GM19324 (cell line): ENCODE results near the gene COX5A.
"Not testable (repeated sequence)": the region's sequence is repeated elsewhere in the genome, so short reads cannot be mapped to it uniquely, and the experiment has no call there.

ENCODE experiments used
- ATAC-seq: cut with Tn5 transposase; IDR thresholded peaks from one replicate; pipeline ENCODE4 v1.9.1; 2021; ENCODE audit warnings: mild to moderate bottlenecking, moderate library complexity; ENCODE audit not compliant: unreplicated experiment, low FRiP score

Gene COX5A

DNA sequence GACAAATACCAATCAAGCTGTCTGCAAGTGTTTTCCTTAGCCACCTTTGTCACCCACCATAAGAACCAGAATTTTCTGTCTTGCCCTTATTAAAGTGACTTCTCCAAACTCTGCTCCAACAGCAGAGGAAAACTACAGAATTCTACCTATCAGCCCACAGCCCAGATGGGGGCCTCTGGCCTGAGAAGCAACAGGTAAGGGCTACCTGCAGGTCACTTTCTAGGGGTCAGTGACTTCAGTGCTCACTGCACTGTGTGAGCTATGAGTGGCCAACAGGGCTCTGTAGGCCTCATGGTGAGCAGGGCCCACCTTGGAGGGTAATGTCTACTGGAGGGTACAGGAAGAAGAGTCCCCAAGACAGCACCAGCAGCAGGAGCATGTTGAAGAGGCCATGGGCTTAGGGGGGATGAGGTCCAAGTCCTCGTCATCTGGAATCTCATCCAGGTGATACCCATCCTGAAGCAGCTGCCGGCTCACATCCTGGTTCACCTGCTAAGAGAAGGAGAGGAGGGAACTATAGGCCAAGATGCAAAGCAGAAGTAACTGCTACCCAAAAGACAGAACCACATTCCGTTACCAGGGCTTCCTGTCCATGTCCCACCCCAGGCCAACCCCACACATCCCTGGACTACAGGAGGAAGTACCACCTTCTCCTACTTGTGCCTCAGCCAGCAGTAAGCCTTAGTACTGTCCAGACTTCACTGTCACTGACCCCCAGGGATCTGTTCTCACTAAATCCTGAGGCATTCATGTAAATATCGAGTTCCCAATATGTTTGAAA, 35.4 kb downstream of the COX5A start:
- no peak for ATAC-seq

DNA sequence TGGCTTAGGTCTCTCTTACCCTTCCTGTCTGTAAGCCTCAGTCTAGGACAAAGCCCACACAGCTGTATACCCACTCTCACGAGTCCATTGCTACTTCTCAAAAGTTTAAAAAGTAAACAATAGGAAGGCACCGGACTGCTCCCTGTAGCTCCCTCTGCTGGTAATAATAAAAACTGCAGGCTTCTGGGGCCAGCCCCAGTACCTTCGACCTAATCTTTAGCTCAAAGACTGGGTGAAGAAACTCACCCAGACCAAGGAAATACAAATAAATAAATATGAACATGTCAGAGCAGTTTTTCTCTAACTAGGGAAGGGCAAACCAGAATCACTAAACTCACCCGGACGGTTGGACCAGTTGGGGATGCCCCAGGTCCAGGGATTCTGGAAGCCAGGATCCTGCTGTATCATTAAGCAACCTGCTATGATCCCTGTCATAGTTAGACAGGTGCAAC, 36.2 kb downstream of the COX5A start:
- no peak for ATAC-seq

DNA sequence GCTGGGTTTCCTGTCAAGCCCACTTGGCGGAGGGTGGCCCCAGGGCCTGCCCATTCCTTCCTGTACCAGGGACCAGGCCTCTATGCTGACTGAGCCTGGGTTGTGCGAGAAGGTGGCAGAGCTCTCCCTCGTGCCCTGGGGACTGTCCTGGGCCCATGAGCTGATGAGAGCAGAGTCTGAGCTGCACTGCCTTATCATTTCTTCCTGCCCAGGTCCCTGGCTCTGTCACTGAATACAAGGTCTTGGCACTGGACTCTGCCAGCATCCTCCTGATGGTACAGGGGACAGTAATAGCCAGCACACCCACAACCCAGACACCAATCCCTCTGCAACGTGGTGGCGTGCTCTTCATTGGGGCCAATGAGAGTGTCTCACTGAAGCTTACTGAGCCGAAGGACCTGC, 40.6 kb downstream of the COX5A start:
- no peak for ATAC-seq

DNA sequence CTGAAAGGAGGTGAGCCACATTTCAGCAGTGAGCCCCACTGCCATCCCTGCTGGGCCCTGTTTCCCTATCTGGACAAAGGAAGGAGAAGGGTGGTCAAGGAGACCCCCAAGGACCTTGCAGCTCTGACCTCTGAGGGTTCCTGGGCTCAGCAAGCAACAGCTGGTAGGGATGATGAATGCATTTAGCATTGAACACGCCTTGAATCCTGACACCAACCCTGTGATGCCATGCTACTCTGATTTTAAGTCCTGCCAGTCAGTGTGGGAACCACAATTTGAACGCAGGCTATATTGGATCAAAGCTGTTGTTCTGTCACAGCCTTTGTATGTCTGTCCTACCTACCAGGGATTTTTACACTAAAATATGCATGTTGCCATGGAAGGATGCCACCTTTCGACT, 41.6 kb downstream of the COX5A start:
- no peak for ATAC-seq

DNA sequence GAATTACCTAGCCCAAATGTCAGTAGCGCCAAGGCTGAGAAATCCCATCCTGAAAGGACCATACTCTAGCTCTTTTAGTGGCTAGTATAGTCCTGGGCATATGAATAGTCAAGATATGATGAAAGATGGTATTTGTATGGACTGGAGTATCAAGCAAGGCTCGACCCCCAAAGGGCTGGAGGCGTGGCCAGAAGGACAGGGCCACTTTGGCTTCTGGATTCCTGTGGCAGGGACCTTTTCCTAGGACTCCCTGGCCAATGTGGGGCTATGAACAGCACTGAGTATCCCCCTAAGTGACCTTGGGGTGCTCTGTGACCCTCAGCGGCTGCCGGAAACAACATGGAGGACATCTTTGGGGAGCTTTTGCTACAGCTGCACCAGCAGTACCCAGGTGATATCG, 42.0 kb downstream of the COX5A start:
- ATAC-seq = no peak

DNA sequence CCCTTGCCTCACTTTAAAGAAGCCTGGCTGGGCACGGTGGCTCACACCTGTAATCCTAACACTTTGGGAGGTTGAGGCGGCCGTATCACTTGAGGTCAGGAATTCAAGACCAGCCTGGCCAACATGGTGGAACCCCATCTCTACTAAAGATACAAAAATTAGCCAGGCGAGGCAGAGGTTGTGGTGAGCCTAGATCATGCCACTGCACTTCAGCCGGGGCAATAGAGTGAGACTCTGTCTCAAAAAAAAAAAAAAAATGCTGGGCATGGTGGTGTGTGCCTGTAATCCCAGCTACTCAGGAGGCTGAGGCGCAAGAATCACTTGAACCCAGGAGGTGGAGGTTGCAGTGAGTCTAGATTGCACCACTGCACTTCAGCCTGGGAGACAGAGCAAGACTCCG, 43.5 kb downstream of the COX5A start:
- not testable (repeated sequence) for ATAC-seq

DNA sequence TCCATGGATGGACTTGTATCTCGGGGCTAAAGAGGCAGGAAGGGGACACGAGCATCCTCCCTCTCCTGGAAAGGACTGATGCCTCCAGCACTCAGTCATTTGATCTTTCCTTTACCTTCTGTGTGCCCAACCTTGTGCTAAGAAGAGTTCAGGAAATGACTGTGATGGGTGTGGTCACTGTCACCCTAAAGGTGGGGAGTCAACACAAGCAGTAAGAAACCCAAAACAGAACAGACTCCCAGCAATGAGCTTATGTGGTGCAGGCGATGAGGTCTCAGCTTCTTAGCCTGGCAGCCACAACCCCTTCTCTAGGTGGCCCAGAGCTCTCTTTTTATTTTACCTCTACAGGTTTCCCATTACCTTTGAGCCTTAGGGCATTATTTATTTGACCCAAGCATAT, 44.2 kb downstream of the COX5A start:
- ATAC-seq = no peak

DNA sequence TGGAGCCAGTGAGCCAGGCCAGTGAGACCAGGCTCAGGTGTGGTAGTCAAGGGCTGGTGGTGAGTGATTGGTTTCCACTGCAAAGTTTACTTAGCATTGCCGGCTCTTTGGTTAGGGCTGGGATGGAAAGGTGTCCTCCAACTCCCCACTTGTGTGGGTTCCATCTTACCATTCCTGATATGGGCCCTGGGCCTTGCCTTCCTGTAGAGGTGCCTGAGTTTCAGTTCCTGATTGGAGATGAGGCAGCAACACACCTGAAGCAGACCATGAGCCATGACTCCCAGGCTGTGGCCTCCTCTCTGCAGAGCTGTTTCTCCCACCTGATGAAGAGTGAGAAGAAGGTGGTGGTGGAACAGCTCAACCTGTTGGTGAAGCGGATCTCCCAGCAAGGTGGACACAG, 44.9 kb downstream of the COX5A start:
- no peak for ATAC-seq

DNA sequence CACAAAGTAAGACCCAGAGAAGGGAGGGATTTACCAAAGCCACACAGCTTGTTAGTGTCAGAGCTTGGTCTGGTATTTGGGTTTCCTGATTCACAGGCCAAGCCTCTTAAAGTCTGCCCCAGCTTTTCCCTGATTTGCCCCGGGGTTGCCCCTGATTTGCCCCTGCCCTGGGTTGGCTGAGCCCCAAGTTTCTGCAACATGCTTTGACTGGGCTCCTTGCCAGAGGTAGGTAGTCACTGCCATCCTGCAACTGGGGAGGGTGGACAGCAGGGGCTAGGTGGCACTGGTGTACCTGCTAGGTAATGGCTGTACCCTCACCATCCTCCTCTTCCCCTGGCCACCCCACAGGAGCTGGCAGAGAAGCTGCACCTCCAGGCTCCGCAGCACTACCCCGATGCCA, 45.6 kb downstream of the COX5A start:
- ATAC-seq = no peak

DNA sequence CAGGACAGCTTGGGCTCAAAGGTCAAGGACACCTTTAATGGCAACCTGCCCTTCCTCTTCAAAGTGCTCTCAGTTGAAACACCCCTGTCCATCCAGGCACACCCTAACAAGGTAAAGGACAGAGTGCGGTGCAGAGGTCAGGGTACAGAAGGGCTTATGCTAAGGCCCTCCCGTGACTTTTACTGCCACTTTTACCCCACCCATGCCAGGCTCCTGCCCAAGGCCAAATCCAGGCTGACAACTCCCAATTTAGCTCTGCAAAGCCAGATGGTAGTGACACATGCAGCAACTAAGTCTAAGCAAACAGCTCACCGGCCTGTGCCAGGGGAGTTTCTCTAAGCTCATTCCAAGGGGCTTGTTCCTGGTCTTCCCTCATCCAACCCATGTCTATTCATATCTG, 46.4 kb downstream of the COX5A start:
- no peak for ATAC-seq

DNA sequence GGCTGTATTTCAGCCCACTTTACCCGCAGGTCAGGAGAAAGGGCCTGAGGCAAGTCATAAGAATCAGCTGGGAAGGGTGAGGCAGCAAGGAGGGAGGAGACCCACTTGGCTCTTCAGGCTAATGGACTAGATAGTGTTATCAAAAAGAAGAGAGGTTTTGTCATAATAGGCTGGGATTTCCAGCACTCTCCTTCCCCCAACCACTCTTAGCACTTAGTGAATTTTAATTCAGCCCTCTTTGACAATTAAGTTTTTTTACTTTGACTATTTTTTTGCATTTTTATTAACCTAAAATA, 47.3 kb downstream of the COX5A start:
- no peak for ATAC-seq

DNA sequence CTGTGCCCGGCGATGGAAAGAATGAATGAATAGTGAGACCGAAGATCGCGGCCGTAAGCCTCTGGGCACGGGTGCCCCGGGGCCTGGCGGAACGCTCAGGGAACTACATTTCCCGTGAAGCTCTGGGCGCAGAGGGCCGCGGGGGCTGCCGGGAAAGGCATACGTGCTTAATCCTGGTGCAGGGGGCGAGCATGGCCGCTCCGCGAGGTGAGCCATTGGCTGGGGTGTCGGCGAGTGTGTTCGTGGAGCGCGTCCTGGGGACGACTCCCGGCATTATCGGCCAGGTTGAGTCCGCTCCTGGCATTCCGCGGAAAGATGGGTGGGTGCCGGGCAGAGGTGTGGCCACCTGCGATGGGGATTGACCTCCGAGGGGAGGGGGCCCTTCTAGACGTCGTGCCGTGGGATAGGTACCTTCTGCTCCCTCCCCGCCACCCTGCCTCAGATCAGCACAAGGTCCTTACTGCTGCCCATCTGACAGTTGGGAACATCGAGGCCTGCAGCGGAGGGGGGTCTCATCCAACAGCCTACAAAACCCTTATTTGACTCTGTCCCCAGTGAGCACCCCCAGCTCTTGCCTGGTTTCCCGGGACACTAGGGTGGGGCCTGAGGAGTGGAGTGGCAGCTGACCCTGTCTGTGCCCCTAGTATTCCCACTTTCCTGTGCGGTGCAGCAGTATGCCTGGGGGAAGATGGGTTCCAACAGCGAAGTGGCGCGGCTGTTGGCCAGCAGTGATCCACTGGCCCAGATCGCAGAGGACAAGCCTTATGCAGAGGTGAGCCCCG, 47.8 kb downstream of the COX5A start, which contains the start of gene MPI:
TSS of gene MPI (plus strand) at position 160 of the 782 bp plus-strand sequence. CDS start at position 192, 32 bp downstream.
- peak; percentile 80 for ATAC-seq

DNA sequence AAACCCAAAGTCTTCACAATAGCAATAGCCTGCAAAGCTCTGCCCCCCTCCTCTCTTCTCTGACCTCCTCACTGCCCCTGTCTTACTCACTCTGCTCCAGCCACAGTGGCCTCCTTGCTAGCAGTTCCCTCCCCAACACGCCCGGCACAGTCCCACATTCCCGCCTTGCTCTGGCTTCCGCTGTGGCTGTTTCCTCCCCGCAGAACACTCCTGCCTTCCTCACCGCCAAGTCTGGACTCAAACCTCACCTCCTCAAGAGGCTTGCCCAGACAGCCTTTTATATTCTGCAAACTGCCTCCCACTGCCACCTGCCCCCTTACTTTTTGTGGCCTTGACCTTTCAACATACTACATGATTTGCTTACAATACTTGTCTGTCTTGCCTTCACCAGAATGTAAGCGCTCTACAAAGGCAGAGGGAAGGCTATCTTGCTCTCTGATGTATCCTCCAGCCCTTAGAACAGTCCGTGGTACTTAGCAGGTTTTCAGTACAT, 48.4 kb downstream of the COX5A start:
- ATAC-seq = peak; percentile 25

DNA sequence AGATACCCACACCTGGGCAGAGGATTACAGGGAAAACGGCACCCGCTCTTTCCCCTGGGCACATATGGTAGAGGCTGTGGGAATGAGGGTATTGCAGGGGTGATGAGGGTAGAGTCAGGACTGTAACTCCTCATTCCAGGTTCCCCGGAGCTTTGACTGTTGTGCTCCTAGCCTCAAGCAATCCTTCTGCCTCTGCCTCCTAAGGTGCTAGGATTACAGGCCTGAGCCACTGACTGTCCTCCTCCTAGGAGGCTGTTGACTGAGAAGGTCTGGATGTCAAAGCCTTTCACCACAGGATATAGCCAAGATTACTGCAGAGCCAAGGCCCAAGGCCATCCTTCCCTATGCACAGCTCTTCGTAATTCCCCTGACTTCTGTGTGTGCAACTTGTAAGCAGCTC, 49.2 kb downstream of the COX5A start:
- ATAC-seq = no peak

DNA sequence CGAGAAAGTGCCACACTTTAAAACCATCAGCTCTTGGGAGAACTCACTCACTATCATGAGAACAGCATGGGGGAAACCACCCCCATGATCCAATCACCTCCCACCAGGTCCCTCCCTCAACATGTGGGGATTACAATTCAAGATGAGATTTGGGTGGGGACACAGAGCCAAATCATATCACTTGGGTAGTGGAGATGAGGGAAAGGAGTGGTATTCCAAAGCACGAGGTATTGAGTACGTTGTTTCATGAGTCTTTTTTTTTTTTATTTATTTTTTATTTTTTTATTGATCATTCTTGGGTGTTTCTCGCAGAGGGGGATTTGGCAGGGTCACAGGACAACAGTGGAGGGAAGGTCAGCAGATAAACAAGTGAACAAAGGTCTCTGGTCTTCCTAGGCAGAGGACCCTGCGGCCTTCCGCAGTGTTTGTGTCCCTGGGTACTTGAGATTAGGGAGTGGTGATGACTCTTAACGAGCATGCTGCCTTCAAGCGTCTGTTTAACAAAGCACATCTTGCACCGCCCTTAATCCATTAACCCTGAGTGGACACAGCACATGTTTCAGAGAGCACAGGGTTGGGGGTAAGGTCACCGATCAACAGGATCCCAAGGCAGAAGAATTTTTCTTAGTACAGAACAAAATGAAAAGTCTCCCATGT, 50.2 kb downstream of the COX5A start:
- ATAC-seq = not testable (repeated sequence)

DNA sequence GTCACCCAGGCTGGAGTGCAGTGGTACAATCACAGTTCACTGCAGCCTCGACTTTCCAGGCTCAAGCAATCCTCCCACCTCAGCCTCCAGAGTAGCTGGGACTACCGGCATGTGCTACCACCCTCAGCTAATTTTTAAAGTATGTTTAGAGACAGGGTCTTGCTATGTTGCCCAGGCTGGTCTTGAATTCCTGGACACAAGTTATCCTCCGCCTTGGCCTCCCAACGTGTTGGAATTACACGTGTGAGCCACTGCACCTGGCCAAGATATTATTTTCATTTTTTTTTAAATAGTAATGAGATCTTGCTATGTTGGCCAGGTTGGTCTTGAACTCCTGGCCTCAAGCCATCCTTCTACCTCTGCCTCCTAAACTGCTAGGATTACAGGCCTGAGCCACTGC, 52.4 kb downstream of the COX5A start:
- no peak for ATAC-seq

DNA sequence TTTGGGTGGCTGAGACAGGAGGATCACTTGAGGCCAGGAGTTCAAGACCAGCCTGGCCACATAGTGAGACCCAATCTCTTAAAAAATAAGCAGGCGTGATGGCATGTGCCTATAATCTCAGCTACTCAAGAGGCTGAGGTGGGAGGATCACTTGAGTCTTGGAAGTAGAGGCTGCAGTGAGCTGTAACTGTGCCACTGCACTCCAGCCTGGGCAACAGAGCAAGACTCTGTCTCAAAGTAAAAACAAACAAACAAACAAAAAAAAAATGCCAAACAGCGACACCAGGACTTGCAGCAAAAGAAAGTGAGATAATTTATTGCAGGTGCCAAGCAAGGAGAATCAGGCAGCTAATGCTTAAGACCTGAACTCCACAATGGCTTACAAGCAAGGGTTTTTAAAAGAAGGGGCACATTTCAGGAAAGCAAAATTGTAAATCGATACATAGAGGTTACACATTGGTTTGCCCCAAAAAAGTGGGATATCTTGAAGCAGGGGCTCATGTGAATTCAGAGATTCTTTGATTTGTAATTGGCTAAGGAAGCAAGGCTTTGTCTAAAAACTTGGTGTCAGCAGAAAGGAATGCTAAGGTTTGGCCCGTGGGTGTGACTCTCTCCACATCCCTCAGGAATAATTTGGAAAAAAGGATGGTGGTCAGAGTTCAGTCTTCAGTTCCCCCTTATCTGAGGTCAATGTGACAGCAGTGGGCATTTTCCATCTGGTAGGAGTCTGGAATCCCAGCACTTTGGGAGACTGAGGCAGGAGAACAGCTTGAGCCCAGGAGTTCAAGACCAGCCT, 53.2 kb downstream of the COX5A start:
- ATAC-seq = no peak

DNA sequence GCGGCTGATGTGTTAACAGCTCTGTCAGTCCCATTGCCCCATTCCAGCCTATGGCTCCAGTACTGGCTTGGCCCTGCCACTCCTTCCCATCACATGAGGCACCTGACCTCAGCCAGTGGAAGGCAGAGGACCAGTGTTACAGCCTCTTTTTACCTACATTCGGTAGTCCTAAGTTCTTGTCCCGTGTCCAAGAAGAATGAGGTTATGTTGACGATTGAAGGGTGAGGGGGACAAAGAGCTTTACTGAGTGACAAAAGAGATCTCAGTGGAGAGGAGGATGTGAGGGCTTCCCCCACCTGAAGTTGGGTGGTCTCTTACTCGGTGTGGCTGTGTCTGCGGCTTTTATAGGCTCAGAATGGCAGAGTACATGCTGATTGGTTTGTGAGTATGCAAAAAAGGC, 55.3 kb downstream of the COX5A start:
- no peak for ATAC-seq

DNA sequence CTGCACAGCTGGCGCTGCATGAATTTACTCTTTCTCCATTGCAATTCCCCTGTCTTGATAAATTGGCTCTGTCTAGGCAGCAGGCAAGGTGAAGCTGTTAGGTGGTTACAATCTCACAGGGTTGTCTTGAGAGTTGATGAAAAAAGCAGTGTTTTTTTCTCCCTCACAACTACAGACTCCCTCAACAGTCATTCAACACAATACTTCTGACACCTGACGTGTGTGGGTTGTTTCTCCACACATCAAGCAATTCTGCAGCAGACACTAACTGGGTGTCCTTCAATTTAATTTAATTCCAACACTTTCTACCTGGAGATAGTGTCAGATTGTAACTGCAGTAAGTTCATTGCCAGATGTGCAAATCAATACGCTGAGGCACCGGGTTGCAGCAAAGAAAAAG, 59.6 kb downstream of the COX5A start:
- no peak for ATAC-seq

DNA sequence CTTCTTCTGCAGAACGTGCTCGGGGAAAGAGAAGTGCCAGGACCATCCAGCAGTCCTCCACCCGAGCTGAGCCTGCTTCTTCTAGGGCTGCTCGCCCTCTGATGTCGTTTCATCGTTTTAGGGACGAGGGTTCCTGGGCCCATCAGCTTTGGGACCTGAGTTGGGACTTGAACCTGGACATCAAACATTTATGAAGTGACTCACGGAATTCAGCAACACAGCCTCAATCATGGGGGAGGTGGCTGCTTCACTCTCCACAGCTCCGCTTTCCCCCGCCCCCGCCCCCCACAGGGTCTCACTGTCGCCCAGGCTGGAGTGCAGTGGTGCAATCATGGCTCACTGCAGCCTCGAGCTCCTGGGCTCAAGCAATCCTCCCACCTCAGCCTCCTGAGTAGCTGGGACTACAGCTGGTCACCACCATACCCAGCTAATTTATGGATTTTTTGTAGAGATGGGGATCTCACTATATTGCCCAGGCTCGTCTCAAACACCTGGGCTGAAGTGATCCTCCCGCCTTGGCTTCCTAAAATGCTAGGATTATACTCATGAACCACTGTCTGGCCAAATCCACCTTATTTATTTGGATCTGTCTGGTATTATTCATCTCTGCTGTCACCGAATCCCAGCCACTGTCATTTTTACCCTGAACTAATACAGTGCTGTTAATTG, 64.0 kb downstream of the COX5A start:
- ATAC-seq = peak; percentile 5
